HG03039 (cell line): ENCODE measurements around the gene TCOF1.

Source experiments
- ATAC-seq: cut with Tn5 transposase; IDR thresholded peaks from one replicate; pipeline ENCODE4 v1.9.1; 2021; ENCODE audit warnings: mild to moderate bottlenecking, moderate library complexity; ENCODE audit not compliant: unreplicated experiment

TCOF1 gene

GRCh38 chr5:150357326-150358260 is at the start of gene TCOF1:
Gene TCOF1 (plus strand): TSS chr5:150357697. CDS start chr5:150357747, 50 bp downstream.
- peak; percentile 84 for ATAC-seq

- ATAC-seq, result no peak
Measured at GRCh38 chr5:150309101-150309885, 48.2 kb upstream of the TCOF1 start.

GRCh38 chr5:150309886-150310239 is 47.6 kb upstream of the TCOF1 start:
- no peak for ATAC-seq

- no peak for ATAC-seq
Measured at GRCh38 chr5:150310246-150310645, 47.3 kb upstream of the TCOF1 start.

- no peak for ATAC-seq
Measured at GRCh38 chr5:150311015-150311692, 46.3 kb upstream of the TCOF1 start.

- no peak for ATAC-seq
Measured at GRCh38 chr5:150312518-150312917, 45.0 kb upstream of the TCOF1 start.

- no peak for ATAC-seq
Measured at GRCh38 chr5:150313501-150313900, 44.0 kb upstream of the TCOF1 start.

- ATAC-seq, result no peak
Measured at GRCh38 chr5:150313921-150314716, 43.4 kb upstream of the TCOF1 start.

- no peak for ATAC-seq
Measured at GRCh38 chr5:150315245-150315644, 42.3 kb upstream of the TCOF1 start.

- ATAC-seq, result no peak
Measured at GRCh38 chr5:150316320-150316719, 41.2 kb upstream of the TCOF1 start.

- no peak for ATAC-seq
Measured at GRCh38 chr5:150317048-150318003, 40.2 kb upstream of the TCOF1 start.

GRCh38 chr5:150318613-150319483 is 38.6 kb upstream of the TCOF1 start:
- no peak for ATAC-seq

GRCh38 chr5:150319484-150319790 is 38.1 kb upstream of the TCOF1 start:
- ATAC-seq, result no peak

GRCh38 chr5:150320044-150320613 is 37.4 kb upstream of the TCOF1 start:
- ATAC-seq, result no peak

- no peak for ATAC-seq
Measured at GRCh38 chr5:150321211-150321610, 36.3 kb upstream of the TCOF1 start.

GRCh38 chr5:150321784-150322183 is 35.7 kb upstream of the TCOF1 start:
- ATAC-seq, result no peak

- no peak for ATAC-seq
Measured at GRCh38 chr5:150322202-150322601, 35.3 kb upstream of the TCOF1 start.

- no peak for ATAC-seq
Measured at GRCh38 chr5:150323092-150323491, 34.4 kb upstream of the TCOF1 start.
